ENCODE measurements around the gene RFNG. TPM values are rescaled to one million over a fixed set of nuclear protein-coding genes. Genes with fewer than 3 reads are reported as not detected.

Gene RFNG
- total and polyA plus RNA-seq, 10 of the 15 experiments (the other 5 are each of a cell fraction or from before 2014, with no cell fraction given): 0.10 to 19.6 (median 6.2) TPM

- TF ChIP-seq NFYB (IDR thresholded peaks at IDR 0.05; ENCODE audit: insufficient read depth, low read depth, low read length) (peak; percentile 91), E4F1 (IDR thresholded peaks at IDR 0.05; ENCODE audit: borderline replicate concordance, partially characterized antibody) (peak; percentile 31), BCLAF1 (IDR thresholded peaks at IDR 0.05) (no peak), GATAD2B (conservative IDR thresholded peaks at IDR 0.05; ENCODE audit: low read depth) (peak; percentile 97), PBX3 (IDR thresholded peaks at IDR 0.05; ENCODE audit: insufficient replicate concordance, low read depth, low read length) (peak; percentile 79), MYB (IDR thresholded peaks at IDR 0.05; ENCODE audit: borderline replicate concordance, low read depth, low read length) (no peak), CBX5 (IDR thresholded peaks at IDR 0.05; ENCODE audit: low read depth) (no peak), TCF3 (IDR thresholded peaks at IDR 0.05; ENCODE audit: borderline replicate concordance, insufficient read depth, low read depth, low read length) (no peak), POLR2A (IDR thresholded peaks at IDR 0.05; ENCODE audit: low read depth, low read length) (peak; percentile 99), FOXM1 (IDR thresholded peaks at IDR 0.05; ENCODE audit: low read depth, low read length) (no peak), PKNOX1 (IDR thresholded peaks at IDR 0.05) (peak; percentile 92), ZSCAN29 (IDR thresholded peaks at IDR 0.05) (0 out of 2 replicates have a peak, but pooled peaks have one; percentile 48), ZZZ3 (IDR thresholded peaks at IDR 0.05; ENCODE audit: control insufficient read depth, insufficient read length, low read depth) (no peak), E2F4 (IDR thresholded peaks at IDR 0.05; ENCODE audit: low read depth, low read length) (peak; percentile 55; the same call in 1 of the 2 replicates), SP1 (IDR thresholded peaks at IDR 0.05; ENCODE audit: low read depth, low read length) (peak; percentile 78), SRF (IDR thresholded peaks at IDR 0.05; ENCODE audit: low read depth in 2 of 2, low read length in 2 of 2) (0 out of 4 replicates have a peak, but pooled peaks of 1 of the 2 experiments have one; percentile 6), SMARCA5 (IDR thresholded peaks at IDR 0.05) (peak; percentile 99), NR2C1 (IDR thresholded peaks at IDR 0.05) (peak; percentile 46; the same call in 1 of the 2 replicates), ATF7 (IDR thresholded peaks at IDR 0.05; ENCODE audit: low read depth) (no peak), POU2F2 (IDR thresholded peaks at IDR 0.05; ENCODE audit: borderline replicate concordance, low read depth, low read length) (no peak; the same call in 2 of the 3 replicates), NR2F1 (conservative IDR thresholded peaks at IDR 0.05) (peak; percentile 86), ZNF207 (IDR thresholded peaks at IDR 0.05; ENCODE audit: borderline replicate concordance) (peak; percentile 86)
Measured at GRCh38 chr17:82037092-82037888, 14.3 kb downstream of the RFNG start, which contains the start of gene DCXR (continued).
